Astrocyte (in vitro differentiated cells and primary cell): ENCODE results near the gene TNIP1. TPM values are rescaled to one million over a fixed set of nuclear protein-coding genes. Genes with fewer than 3 reads are reported as not detected.

ENCODE experiments used
- DNase-seq: peaks from one replicate; pipeline ENCODE4 v3.0.0-alpha.2; 2010; ENCODE audit warnings: low read depth
- FAIRE-seq: peaks from 2 replicates; lab custom pipeline; 2011; peaks lifted over from hg19 to GRCh38; lab: Jason Lieb, UNC
- H2AFZ ChIP-seq: 2 replicates; pipeline ENCODE4 v1.6.0; 2012; ENCODE audit warnings: low read depth, low read length, inconsistent platforms
- H3K27ac ChIP-seq: 2 replicates; pipeline ENCODE4 v1.5.1; 2011; ENCODE audit warnings: low read depth, low read length, inconsistent platforms
- H3K27me3 ChIP-seq: 2 replicates; pipeline ENCODE4 v1.6.0; 2011; ENCODE audit warnings: low read length, inconsistent platforms; ENCODE audit not compliant: insufficient read depth
- H3K36me3 ChIP-seq: 2 replicates; pipeline ENCODE4 v1.5.1; 2011; ENCODE audit warnings: low read length, inconsistent platforms; ENCODE audit not compliant: insufficient read depth
- H3K4me1 ChIP-seq: 2 replicates; pipeline ENCODE4 v1.5.1; 2011; ENCODE audit warnings: low read length, inconsistent platforms; ENCODE audit not compliant: insufficient read depth
- H3K4me2 ChIP-seq: 2 replicates; pipeline ENCODE4 v1.6.0; 2012; ENCODE audit warnings: low read length, inconsistent platforms
- H3K4me3 ChIP-seq: 2 replicates; pipeline ENCODE4 v1.5.1; 2011; ENCODE audit warnings: low read depth, mild to moderate bottlenecking, low read length, inconsistent platforms; ENCODE audit not compliant: insufficient read depth
- H3K79me2 ChIP-seq: 2 replicates; pipeline ENCODE4 v1.6.0; 2012; ENCODE audit warnings: mild to moderate bottlenecking, low read length, inconsistent platforms; ENCODE audit not compliant: insufficient read depth
- H3K9ac ChIP-seq: 2 replicates; pipeline ENCODE4 v1.6.0; 2012; ENCODE audit warnings: mild to moderate bottlenecking, low read length, inconsistent platforms
- H3K9me3 ChIP-seq: 2 replicates; pipeline ENCODE4 v1.5.1; 2012; ENCODE audit warnings: low read depth, mild to moderate bottlenecking, low read length, inconsistent platforms; ENCODE audit not compliant: insufficient read depth
- H4K20me1 ChIP-seq: 2 replicates; pipeline ENCODE4 v1.6.0; 2012; ENCODE audit warnings: low read length, inconsistent platforms; ENCODE audit not compliant: insufficient read depth
- H3K27ac Mint-ChIP-seq: one replicate; pipeline ENCODE4 v1.8.0; 2021; ENCODE audit warnings: mild to moderate bottlenecking, mixed read lengths; ENCODE audit not compliant: unreplicated experiment
- H3K27me3 Mint-ChIP-seq: one replicate; pipeline ENCODE4 v1.8.0; 2021; ENCODE audit warnings: low read depth, mixed read lengths; ENCODE audit not compliant: unreplicated experiment
- H3K36me3 Mint-ChIP-seq: one replicate; pipeline ENCODE4 v1.8.0; 2021; ENCODE audit warnings: low read depth, mixed read lengths; ENCODE audit not compliant: unreplicated experiment
- H3K4me1 Mint-ChIP-seq: one replicate; pipeline ENCODE4 v1.8.0; 2021; ENCODE audit warnings: low read depth, mixed read lengths; ENCODE audit not compliant: unreplicated experiment
- H3K4me3 Mint-ChIP-seq: one replicate; pipeline ENCODE4 v1.8.0; 2021; ENCODE audit warnings: mild to moderate bottlenecking, moderate library complexity, mixed read lengths; ENCODE audit not compliant: unreplicated experiment
- H3K9me3 Mint-ChIP-seq: one replicate; pipeline ENCODE4 v1.8.0; 2021; ENCODE audit warnings: mild to moderate bottlenecking, mixed read lengths; ENCODE audit not compliant: unreplicated experiment
- CTCF ChIP-seq: IDR thresholded peaks from 2 replicates; pipeline ENCODE4 v1.5.1; 2011; ENCODE audit warnings: low read depth, mild to moderate bottlenecking, inconsistent platforms, low read length, moderate library complexity; ENCODE audit not compliant: insufficient read depth
- EZH2 ChIP-seq: IDR thresholded peaks from 2 replicates; pipeline ENCODE4 v1.6.1; 2012; ENCODE audit warnings: mild to moderate bottlenecking, low read length, inconsistent platforms; ENCODE audit not compliant: insufficient read depth
- total RNA-seq: library from RNA; stranded (reverse); gene quantifications from 2 replicates; pipeline ENCODE4 v1.2.1, GENCODE V29; 2021

Gene TNIP1
- total RNA-seq, 1 donor from 2014 or later: 119 TPM

DNA sequence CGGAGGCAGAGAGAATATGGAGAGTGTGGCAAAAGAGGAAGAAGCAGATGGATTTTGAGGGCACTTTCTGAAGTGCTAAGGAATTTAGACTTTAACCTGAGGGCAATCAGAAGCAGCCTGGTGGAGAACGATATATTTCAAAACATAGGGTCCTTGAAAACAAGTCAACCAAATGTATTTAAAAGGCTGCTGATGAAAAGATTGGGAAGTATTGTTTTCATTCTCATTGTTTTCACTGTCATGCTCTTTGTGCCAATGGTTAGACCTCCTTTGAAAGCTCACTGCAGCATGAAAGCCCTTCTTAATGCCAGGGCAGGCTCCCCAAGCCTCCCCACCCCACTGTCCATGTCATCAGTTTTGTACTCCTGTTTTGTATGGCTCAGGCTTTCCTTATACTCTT, 62.9 kb downstream of the TNIP1 start:
- Mint-ChIP-seq H3K36me3 (peaks cover 6% of the 10 kb centered on the region), H3K4me1 (peaks cover 2% of the 10 kb centered on the region), H3K27ac (no peak overlapping the region), H3K9me3 (peaks cover 7% of the 10 kb centered on the region), H3K27me3 (no peaks in the 10 kb centered on the region), H3K4me3 (no peak overlapping the region)
- H3K4me3 ChIP-seq: no peak overlapping the region
- H3K9me3 ChIP-seq: no peaks in the 10 kb centered on the region
- TF ChIP-seq CTCF (no peak), EZH2 (no peak)
- H3K27me3 ChIP-seq: no peaks in the 10 kb centered on the region
- H3K4me1 ChIP-seq: peaks cover 10% of the 10 kb centered on the region
- H3K79me2 ChIP-seq: no peaks in the 10 kb centered on the region
- no peak overlapping the region for H2AFZ ChIP-seq
- H3K36me3 ChIP-seq: no peaks in the 10 kb centered on the region
- H4K20me1 ChIP-seq: no peaks in the 10 kb centered on the region
- no peak for DNase-seq
- no peak overlapping the region for H3K27ac ChIP-seq
- no peak for FAIRE-seq
- H3K9ac ChIP-seq: no peak overlapping the region
- H3K4me2 ChIP-seq: no peak overlapping the region

- Histone ChIP-seq H3K9ac (no peak overlapping the region), H3K4me2 (no peak overlapping the region), H3K4me3 (no peak overlapping the region), H2AFZ (no peak overlapping the region), H3K27ac (no peak overlapping the region), H3K27me3 (no peaks in the 10 kb centered on the region), H3K79me2 (no peaks in the 10 kb centered on the region), H4K20me1 (no peaks in the 10 kb centered on the region), H3K36me3 (no peaks in the 10 kb centered on the region), H3K4me1 (peaks cover 10% of the 10 kb centered on the region), H3K9me3 (no peaks in the 10 kb centered on the region)
- TF ChIP-seq CTCF: no peak
- no peak for TF ChIP-seq EZH2
- peaks cover 1% of the 10 kb centered on the region for H3K27me3 Mint-ChIP-seq
- H3K36me3 Mint-ChIP-seq: peaks cover 2% of the 10 kb centered on the region
- H3K4me1 Mint-ChIP-seq: peaks cover 2% of the 10 kb centered on the region
- FAIRE-seq (no peak), DNase-seq (no peak)
- peaks cover 7% of the 10 kb centered on the region for H3K9me3 Mint-ChIP-seq
- no peak overlapping the region for H3K27ac Mint-ChIP-seq
- no peak overlapping the region for H3K4me3 Mint-ChIP-seq
These were observed 64.1 kb downstream of the TNIP1 start for GRCh38 chr5:151016700-151017099.

- Histone ChIP-seq H3K27ac (no peak overlapping the region), H3K27me3 (no peaks in the 10 kb centered on the region), H3K36me3 (no peaks in the 10 kb centered on the region), H4K20me1 (no peaks in the 10 kb centered on the region), H3K79me2 (no peaks in the 10 kb centered on the region), H3K4me1 (peaks cover 10% of the 10 kb centered on the region), H3K9me3 (no peaks in the 10 kb centered on the region), H3K9ac (no peak overlapping the region), H3K4me2 (no peak overlapping the region), H3K4me3 (no peak overlapping the region), H2AFZ (no peak overlapping the region)
- H3K4me3 Mint-ChIP-seq: no peak overlapping the region
- H3K9me3 Mint-ChIP-seq: peaks cover 9% of the 10 kb centered on the region
- peaks cover 2% of the 10 kb centered on the region for H3K36me3 Mint-ChIP-seq
- H3K4me1 Mint-ChIP-seq: peaks cover 2% of the 10 kb centered on the region
- TF ChIP-seq CTCF (no peak), EZH2 (no peak)
- FAIRE-seq (no peak), DNase-seq (no peak)
- H3K27me3 Mint-ChIP-seq: peaks cover 6% of the 10 kb centered on the region
- H3K27ac Mint-ChIP-seq: no peak overlapping the region
These were observed 64.8 kb downstream of the TNIP1 start for GRCh38 chr5:151015974-151016587.
